Left colon (tissue), 2 donors: ENCODE measurements around the gene NOC2L. TPM values are rescaled to one million over a fixed set of nuclear protein-coding genes. Genes with fewer than 3 reads are reported as not detected.

Experiments
- ATAC-seq: fragments of 200-7000 bp; cut with Tn5 transposase; one replicate; pipeline ENCODE4 v1.9.1; 2020; ENCODE audit warnings: mild to moderate bottlenecking, moderate library complexity
- DNase-seq, 2 donors: peaks; one replicate each; pipeline ENCODE4 v3.0.0-alpha.2; 2020
- intact Hi-C, 2 donors: fragments of 100-400 bp; cut with DNase I in 1 of 2; cut with micrococcal nuclease in 1 of 2; formaldehyde crosslinking; loops; one replicate each; pipeline versions ENCODE4 v1.11.2 to v1.14.0; 2022; cut with DNase I, micrococcal nuclease
- long read RNA-seq: library from polyadenylated mRNA; unstranded; transcript quantifications from one replicate; pipeline ENCODE4 v2.0.0, GENCODE V29; 2021
- total RNA-seq, 2 donors: library from RNA; stranded (reverse); fragmentation: NEBNext Ultra II Directional; extraction: Animal tissue kit (Norgen Biotek cat#: 25700); gene quantifications; one replicate each; pipeline ENCODE4 v1.2.1, GENCODE V29; 2021
- donor health status: DM: no; HTN: no; CAD: no.
- donor health status: DM: yes; HTN: yes; CAD: no.

The NOC2L gene
- 10 to 100 TPM; 42.8 to 48.5 TPM for total RNA-seq
- long read RNA-seq, transcript NOC2L-201 (19 exons, 2,790 nt), result major isoform, 120 of 257 reads
- long read RNA-seq, partial matches to known transcripts, result 39 of 257 reads
- long read RNA-seq, other reads (novel, unspliced or antisense), result 95 of 257 reads

DNA sequence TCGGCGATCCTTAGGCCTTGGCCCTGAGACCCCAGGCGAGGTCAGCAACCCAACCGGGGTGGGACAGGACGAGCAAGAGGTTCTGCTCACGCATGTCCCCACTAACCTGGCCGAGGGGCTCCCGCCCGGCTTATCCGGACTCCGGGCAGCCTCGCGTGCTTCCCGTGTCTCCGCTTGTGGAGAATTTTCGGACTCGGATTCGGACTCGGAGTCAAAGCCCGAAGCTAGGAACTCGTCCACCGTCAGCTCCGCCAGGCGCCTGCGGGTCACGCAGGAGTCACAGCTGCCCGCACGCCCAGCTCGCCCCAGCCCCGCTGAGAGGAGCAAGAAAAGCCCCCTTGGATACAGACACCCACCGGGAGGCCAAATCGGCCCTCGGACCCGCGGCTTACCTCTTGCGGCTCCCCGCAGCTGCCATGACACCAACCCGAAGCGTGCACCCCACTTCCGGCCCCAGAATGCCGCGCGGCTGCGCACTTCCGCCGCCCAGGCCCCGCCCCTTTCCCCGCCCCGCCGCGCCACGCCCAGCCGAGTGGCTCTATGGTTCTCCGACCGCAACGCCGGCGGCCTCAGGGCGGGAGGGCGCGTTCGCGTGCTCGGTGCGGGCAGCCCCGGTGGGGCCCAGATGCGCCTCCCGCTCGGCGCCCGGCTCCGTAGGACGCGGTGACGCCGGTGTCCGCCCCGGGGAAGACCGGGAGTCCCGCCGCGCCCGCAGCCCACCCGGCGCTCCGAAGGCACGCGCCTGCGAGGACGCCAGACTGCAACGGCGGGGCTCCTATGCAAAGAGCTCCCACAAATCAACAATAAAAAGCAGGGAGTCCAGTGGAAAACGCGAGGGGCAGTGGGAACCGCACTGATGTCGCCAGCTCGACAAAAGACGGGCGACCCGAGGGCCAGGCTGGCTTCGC is at the start of gene NOC2L:
Gene NOC2L (minus strand): TSS at position 434 of the 908 bp plus-strand sequence. CDS start 16 bp downstream, at position 418.
- DNase-seq (peak; percentile 89 to 96), ATAC-seq (peak; percentile 94)
- intact Hi-C loops, result no loop called here

DNA sequence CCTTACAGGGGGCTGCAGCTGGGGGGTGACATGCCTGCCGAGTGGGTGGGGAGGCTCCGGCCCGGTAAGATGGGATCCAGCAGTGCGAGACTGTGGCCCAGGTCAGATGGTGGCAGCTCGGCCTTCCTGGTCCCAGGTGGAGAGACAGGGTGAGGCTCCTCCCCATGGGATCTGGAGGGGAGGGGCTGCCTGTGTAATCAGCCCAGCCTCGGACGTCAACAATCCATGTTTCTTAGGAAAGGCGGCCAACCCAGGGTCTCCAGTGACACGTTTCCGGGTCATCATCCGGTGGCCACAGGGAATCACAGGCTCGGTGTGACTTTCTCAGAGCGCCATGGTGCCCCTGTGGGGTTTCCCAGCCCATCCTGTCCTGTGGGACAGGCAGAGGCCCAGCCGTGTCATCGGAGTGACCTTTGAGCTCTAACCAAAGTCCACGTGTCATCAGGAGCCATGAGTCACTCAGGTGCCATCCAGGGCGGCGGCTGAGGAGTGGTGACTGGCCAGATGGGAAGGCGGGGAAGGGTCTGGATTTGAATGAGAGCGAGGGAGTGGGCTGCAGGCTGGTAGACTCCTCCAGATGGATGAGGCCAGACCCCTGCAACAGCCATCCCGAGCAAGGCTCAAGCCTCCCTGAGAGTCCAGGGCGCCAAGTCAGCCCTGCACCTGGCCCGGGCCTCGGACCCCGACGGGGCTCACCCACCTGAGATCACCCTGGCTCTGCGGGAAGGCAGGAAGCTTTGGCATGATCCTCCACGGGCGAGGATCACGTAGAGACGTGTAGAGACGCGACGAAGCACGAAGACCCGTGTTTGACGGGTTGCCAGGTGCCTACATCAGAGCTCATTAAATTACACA is 47.5 kb upstream of the NOC2L start:
- ATAC-seq (peak; percentile 86), DNase-seq (peak; percentile 80 to 87)
- intact Hi-C loops, result no loop called here

DNA sequence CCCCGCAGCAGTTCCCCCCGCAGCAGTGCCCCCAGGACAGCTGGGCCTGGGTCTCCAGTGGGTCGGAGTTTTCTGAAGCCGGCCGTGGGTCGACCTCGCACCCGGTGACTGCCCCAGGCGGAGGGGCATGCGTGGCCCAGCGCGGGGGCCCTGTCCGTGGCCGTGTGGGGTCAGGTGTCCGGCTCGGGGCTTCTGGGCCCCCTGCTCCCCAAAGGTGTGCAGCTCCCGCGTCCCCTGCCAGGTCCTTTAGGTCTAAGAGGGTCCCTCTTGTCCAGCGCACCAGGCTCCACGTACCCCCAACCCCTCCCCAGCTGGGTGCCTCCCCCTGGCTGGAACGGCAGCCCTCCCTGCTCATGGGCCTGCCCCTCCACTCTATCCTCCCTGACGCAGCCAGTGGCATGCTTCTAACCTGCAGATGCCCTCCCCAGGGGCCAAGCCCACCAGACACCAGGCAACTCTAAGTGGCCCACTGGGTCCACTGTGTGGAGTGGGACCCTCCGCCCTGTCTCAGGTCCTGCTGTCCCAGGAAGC is 46.8 kb upstream of the NOC2L start:
- ATAC-seq (peak; percentile 1), DNase-seq (peak in 1 of 2 donors; percentile 28)
- intact Hi-C loops, result no loop called here

DNA sequence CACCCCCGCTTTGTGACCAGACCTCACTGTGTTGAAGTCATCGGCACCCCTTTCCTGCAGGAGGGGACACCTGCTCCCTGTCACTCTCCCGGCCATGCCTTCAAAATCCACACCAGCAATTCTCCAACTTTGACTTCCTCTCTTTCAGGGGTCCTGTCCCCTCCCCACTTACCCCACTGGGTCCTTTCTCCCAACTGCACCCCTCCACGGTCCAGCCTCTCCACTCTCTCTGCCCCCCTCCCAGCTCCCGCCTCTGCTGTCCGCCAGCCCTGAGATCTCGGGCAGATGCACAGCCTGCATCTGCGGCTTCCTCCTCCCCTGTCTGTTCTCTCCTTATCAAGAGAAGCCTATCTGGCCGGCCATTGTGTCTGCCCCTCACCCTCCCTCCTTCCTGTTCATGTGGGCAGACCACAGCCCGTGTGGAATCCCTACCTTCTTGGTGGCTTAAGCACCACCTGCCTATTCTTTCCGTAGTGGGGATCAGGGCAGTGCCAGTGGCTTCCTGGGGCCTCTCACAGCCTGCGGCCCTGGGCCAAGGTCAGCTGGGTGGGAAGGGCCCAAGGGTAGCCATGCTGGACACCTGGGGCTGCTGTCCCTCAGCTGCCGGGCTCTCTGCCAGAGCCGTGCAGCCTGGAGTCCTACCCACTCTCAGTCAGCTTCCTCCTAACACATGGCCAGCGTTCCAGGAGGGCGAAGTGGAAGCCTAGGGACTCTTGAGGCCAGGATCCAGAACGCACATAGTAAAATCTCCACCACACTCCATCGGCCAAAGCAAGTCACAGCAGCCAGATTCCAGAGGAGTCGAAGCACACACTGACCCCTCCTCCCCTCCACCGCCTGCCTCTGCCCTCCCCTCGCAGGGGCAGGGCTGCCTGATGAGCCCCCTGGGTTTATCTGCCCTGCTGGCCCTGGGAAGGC is 46.0 kb upstream of the NOC2L start:
- intact Hi-C loops, result no loop called here
- ATAC-seq (peak; percentile 49), DNase-seq (peak; percentile 51 to 55)

DNA sequence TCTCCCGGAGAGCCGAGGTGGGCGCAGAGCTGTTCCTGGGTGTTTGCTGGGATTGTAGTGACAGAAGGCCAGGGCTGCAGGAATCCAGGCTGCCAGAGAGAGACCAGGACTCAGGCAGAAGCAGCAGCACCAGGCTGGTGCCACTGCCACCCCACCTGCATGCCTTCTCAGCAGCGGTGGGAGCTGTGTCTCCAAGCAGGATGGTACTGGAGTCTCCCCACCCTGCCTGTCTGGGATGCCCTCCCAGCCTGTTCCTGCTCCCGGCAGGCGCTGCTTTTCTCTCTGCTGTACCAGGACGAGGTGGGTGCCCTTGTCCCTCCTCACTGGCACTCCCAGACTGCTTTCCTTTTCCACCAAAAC is 45.3 kb upstream of the NOC2L start:
- intact Hi-C loops, result no loop called here
- ATAC-seq, result no peak
- DNase-seq, result peak; percentile 6 to 26

DNA sequence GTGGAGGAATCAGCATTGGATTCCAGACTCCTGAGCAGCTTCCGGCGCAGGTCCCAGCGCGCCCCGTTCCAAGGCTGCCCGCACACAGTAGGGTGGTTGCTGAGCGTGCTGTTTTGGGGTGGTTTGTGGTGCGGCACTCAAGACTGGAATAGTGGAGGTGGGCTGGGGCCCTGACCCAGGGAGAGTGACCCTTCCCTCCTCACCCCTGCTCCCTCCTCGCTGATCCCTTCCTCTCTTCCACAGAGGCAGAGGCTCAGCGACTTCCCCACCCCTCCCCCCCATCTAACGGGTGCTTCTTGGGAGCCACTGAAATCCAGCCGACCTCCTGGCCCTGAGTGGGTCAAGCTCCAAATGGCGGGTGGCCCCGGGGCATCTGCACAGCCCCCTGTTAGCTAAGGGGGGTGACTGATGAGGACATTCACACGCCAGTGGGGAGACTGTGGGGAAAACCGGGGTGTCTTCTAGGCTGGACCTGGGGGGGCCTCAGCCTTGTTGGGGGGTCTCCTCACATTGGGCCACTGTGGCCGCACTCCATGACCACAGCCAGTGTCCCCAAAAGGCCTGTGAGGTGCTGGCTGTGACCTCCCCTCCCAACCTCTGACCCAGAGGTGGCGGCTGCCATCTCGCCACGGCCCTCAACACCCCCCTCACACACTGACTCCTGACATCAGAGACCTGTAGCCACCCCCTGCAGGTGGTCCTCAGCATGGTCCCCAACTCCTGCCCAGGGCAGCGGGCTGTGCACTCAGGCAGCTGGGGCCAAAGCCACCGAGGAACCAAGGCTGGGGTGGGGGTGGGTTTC is 44.8 kb upstream of the NOC2L start:
- intact Hi-C loops, result no loop called here
- DNase-seq (peak; percentile 9 to 24), ATAC-seq (no peak)

DNA sequence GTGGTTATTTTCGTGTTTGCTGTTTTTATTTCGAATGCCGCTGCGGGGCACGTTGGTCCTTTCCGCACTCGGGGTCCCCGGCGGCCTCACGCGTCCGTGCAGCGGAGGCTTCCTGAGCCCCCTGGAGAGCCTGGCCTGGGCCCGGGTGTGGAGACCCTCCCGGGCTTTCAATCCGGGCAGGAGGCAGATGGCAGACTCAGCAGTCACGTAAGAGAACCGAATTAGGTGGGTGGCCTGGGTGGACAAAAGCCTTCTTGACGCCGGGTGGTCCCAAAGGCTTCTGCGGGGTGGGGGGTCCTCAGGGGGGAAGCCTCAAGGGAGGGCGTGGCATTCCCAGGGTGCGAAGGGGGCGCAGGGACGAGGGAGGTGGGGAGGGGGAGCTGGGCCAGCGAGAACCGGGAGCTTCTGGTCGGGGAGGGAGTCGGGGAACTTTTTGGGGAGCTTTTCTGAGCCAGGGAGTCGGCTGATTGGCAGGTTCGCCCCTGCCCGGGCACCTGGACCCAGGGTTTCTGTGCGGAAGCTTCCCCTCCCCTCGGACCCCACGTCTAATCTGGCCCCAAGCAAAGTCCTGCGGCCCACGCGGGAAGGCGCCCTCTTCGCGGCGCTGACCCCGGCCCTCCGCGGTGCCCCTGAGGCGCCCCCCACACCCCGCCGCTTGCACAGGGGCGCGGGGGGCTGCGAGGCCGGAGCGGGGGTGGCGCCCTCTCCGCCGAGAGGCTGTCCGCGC is 42.2 kb upstream of the NOC2L start:
- ATAC-seq, result no peak
- intact Hi-C loops, result no loop called here
- peak in 1 of 2 donors; percentile 38 for DNase-seq

DNA sequence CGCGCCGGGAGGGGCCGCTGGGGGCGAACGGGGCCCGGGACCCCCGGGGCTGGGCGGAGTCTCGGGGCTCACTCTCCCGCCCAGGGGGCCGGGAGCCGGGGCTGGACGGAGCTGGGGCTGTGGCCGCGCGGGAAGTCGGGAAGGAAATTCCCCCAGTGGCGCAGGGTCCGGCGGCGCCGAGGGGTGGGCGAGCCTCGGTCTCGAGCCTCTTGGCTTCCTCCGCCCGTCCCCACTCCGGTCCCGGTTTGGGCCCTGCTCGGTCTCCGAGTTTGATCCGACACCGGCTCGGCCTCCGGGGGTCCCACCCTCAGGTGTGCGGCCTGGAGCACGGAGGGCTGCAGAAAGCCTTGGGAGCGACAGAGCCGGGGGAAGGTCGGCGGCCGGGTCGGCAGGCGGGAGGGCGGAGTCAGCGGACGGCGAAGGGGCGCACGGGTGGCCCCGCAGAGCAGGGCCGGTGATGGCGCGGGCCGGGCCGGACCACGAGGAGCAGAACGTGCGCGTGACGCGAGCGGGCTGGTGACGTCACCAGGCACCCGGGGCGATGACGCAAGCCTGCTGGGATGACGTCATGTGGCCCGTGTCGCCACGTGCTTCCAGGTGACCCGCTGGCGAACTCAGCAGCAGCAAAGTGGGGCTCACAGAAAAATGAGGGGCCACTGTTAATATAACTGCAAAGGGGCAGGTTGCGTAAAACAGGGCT is 41.5 kb upstream of the NOC2L start:
- intact Hi-C loops, result no loop called here
- peak; percentile 77 to 79 for DNase-seq
- ATAC-seq, result peak; percentile 30

DNA sequence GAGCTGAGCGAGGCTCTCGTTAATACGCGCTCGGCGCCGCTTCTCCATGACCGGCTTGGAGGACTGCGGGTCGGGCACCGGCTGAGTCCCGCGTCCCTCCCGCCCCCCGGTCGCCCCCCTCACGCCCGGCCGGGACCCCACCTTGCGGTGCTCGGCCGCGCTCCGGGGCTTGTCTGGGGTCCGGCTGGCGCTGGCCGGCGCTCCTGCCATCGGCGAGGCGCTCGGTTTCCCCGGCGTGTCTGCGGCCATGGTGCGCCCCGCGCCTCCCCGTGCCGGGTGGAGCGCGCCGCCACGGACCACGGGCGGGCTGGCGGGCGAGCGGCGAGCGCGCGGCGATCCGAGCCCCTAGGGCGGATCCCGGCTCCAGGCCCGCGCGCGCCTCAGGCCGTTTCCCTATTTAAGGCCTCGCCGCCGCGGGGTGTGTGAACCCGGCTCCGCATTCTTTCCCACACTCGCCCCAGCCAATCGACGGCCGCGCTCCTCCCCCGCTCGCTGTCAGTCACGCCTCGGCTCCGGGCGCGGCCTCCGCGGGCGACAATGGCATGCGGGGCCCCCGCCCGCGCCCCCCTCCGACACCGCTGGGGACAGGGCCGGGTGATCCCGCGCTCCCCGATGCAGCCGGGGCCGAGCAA is 40.8 kb upstream of the NOC2L start, which contains the start of gene HES4:
Gene HES4 (minus strand): TSS at position 373 of the 632 bp plus-strand sequence. CDS start 124 bp downstream, at position 249.
- peak; percentile 92 to 94 for DNase-seq
- peak; percentile 80 for ATAC-seq
- intact Hi-C loops, result no loop called here

DNA sequence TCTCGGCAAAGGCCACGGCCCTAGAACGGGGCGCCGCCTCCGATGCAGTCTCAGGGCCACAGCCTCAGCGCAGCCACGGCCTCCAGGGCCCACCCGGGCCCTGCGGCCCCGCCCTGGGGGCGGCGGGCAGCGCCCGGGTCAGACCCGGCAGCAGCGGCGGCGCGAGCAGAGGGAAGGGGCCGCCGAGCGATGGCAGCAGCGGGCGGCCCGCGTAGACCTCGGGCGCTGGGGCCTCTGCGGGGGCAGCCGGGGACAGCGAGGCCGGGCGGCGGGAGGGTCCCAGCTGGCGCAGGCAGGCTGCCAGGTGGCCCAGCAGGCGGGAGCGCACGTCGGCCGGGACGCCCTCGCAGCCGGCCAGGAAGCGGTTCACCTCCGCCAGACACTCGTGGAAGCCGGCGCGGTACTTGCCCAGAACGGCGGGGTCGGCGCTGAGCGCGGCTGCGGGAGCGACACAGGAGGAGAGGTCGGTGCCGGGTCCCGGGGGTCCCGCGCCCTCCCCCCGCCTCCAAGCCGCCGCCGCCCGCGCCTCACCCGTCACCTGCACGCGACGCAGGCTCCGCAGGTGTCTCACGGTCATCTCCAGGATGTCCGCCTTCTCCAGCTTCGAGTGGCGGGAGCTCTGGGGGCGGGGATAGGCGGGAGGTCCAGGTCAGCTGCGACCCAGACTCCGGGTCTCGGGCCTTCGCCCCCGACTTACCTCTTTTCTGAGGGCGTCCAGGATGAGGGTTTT is 40.1 kb upstream of the NOC2L start:
- peak in 1 of 2 donors; percentile 45 for DNase-seq
- intact Hi-C loops, result no loop called here
- ATAC-seq, result peak; percentile 16

DNA sequence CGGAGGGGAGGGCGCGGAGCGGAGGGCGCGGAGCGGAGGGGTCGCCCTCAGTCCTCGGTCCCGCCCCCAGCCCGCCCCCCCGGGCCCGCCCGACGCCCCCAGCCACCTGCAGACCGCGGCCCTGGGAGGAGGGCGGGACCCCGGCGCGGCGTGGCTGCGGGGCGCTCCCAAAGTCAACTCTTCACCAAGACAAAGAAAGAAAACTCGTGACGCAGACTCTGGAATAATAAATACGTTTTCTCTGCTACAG is 39.6 kb upstream of the NOC2L start:
- no peak for ATAC-seq
- intact Hi-C loops, result no loop called here
- DNase-seq, result no peak

DNA sequence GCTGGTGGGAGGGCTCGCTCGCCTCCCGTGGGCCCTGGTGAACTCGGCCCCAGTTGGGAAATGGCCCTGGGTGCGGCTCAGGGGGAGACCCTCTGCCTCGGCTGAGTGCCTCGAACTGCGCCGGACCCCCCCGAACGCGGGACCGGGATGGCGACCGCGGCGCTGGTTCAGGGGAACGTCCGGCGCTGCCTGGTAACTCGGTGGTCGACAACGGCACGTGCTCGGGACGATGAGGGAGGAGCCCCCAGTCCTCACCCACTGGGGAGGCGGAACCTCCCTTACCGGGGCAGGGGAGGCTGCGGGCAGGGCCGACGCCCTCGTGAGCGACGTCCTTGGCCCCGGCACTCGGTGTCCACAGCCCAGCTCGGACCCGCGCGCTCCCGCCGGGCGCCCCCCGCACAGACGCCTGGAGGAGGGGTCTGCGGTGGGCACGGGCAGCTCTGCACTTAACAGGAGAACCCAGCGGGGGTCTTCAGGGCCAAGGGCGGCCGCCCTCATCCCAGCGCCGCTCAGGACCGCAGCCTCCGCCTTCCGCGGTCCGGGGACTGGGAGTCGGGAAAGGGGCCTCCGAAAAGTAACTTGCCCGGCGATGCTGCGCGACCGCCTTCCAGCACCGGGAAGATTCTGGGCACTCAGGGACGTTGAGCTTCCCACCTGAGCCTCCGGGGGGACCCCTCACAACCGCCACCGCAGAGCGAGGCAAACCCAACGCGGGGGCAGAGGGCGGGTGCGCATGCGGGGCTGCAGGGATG is 39.1 kb upstream of the NOC2L start:
- intact Hi-C loops, result no loop called here
- DNase-seq (peak in 1 of 2 donors; percentile 31), ATAC-seq (no peak)

DNA sequence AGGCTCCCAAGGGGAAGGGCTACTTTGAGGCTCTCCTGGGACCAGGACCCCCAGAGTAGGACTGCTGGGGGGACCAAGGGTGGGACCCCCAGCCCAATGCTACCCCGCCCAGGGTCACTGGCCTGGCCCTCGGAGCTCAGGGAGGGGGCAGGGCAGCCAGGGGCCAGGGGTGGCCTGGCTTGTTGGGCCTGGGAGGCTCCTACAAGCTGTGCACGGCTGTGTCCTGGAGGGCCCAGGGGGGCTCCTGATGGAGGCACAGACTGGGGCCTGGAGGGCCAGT is 38.6 kb upstream of the NOC2L start:
- no peak for ATAC-seq
- intact Hi-C loops, result no loop called here
- DNase-seq, result no peak

DNA sequence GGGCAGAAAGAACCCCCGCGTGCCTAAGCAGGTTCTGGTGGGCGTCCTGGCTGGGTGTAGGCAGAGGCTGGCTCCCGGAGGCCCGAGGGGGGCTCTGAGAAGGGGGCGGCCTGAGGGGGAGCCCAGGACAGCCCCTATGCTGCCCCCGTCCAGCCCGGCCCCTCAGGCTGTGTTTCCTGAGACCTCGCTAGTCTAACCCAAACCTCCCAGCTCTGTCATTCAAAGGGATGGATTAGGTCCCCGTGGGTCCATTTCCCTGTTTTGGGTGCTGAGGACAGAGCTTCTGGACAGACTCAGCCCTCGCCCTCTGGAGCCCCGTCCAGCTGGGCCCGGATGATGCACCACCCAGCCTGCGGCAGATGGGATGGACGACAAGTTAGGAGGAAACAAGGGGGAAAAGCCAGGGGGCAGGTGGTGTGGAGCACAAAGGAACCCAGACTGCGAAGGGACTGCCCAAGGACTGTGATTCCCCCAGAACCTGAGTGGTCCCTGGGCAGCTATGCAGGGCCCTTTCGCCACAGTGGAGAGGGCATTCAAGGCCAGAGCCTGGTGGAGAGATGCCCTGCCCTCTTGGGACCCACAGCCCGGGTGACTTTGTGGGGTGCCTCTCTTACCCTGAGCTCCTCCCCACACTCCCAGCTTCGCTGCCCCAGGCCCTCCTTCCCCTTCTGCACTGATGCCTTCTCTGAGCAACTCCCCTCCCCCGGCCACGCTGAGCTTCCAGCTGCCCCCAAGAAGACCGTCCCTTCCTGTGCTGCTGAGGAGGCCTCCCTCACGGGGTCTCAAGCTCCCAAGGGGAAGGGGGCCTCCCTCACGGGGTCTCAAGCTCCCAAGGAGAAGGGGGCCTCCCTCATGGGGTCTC is 38.0 kb upstream of the NOC2L start:
- DNase-seq (peak in 1 of 2 donors; percentile 9), ATAC-seq (no peak)
- intact Hi-C loops, result no loop called here
